Adrenal gland (tissue), 12 donors: ENCODE data around the gene LIPT1. TPM values are rescaled to one million over a fixed set of nuclear protein-coding genes. Genes with fewer than 3 reads are reported as not detected.

Source experiments
- DNase-seq, 7 donors: peaks; one replicate each; pipeline ENCODE4 v3.0.0-alpha.2; 2019 to 2020
- H3K27ac ChIP-seq, 5 donors: fragments of 200-600 bp; sonication (generic) in 4 of 5; 1 replicate in 3 of 5; 2 replicates in 2 of 5; pipeline versions ENCODE4 v1.5.1 to v1.8.0; 2016 to 2020; ENCODE audit warnings: mild to moderate bottlenecking in 1 of 5
- H3K27me3 ChIP-seq: fragments of 200-600 bp; 2 replicates; pipeline ENCODE4 v1.8.0; 2021
- H3K36me3 ChIP-seq, 2 donors: fragments of 200-600 bp; replicated peaks in 1 of 2; 1 replicate in 1 of 2; 2 replicates in 1 of 2; pipeline versions ENCODE4 v1.5.1 to v1.8.0; 2018 to 2022
- H3K4me1 ChIP-seq, 2 donors: fragments of 200-600 bp; replicated peaks in 1 of 2; 1 replicate in 1 of 2; 2 replicates in 1 of 2; pipeline versions ENCODE4 v1.5.1 to v1.8.0; 2018 to 2021
- H3K4me3 ChIP-seq, 4 donors: fragments of 200-600 bp; sonication (generic) in 3 of 4; one replicate each; pipeline ENCODE4 v1.5.1; 2016 to 2018
- H3K9me3 ChIP-seq, 3 donors: fragments of 200-600 bp; sonication (generic) in 1 of 3; replicated peaks in 1 of 3; 1 replicate in 2 of 3; 2 replicates in 1 of 3; pipeline versions ENCODE4 v1.5.1 to v1.8.0; 2016 to 2021
- CTCF ChIP-seq, 6 experiments: fragments of 450-650 bp in 4 of 6; fragments of 200-600 bp in 2 of 6; sonication (generic) in 1 of 6; IDR thresholded peaks; 1 replicate in 5 of 6; 2 replicates in 1 of 6; pipeline versions ENCODE4 v1.5.1 to v1.8.0; 2016 to 2021; ENCODE audit warnings: antibody characterized with exemption in 6 of 6, mild to moderate bottlenecking in 2 of 6, moderate library complexity in 1 of 6
- POLR2A ChIP-seq, 2 donors: fragments of 450-650 bp; IDR thresholded peaks; one replicate each; pipeline ENCODE4 v1.6.1; 2017; ENCODE audit warnings: antibody characterized with exemption in 2 of 2, mild to moderate bottlenecking in 2 of 2, moderate library complexity in 1 of 2
- WGBS, 4 donors: extraction: QIAGEN DNeasy Blood & Tissue Kit in 2 of 4; methylation state at CpG; one replicate each; pipeline versions ENCODE4 v1.1.5 to v1.1.7; 2013 to 2017; 5-methylcytosine and 5-hydroxymethylcytosine counted together
- intact Hi-C, 2 donors: fragments of 100-400 bp; cut with DNase I; formaldehyde crosslinking; loops; one replicate each; pipeline versions ENCODE4 v1.14.1 to v1.15.0; 2022 to 2023
- polyA plus RNA-seq, 3 donors: library from polyadenylated mRNA; stranded (reverse); fragments of 200-250 nt in 2 of 3; fragments of 350-450 nt in 1 of 3; fragmentation: Illumina TruSeq in 1 of 3; extraction: RNeasy Lipid Tissue Mini Kit (QIAGEN cat#74804) in 1 of 3; gene quantifications; one replicate each; pipeline ENCODE4 v1.2.3, GENCODE V29; 2013 to 2014
- total RNA-seq, 9 donors: library from RNA; depleted of rRNA in 4 of 9; stranded (reverse); fragments of >200 nt in 4 of 9; fragments of 120-200 nt in 1 of 9; fragmentation: NEBNext Ultra II Directional in 1 of 9; extraction: Animal tissue kit (Norgen Biotek cat#: 25700) in 1 of 9; gene quantifications; one replicate each; pipeline versions ENCODE4 v1.1.0 to v1.2.4, GENCODE V29; 2013 to 2023
- donor health status: healthy with polysubstance abuse.
- donor health status: Bipolar disorder and iron deficiency.
- donor health status: DM: yes; HTN: yes; CAD: no.
- donor health status: DM: no; HTN: no; CAD: no.
- donor health status: DM: no; HTN: no; CAD: no.
- donor health status: DM: yes; HTN: yes; CAD: no.

LIPT1 gene
- total and polyA plus RNA-seq, 12 donors, result 4.4 to 14.7 (median 9.5) TPM

GRCh38 chr2:99198103-99198841 is 43.5 kb downstream of the LIPT1 start:
- TF ChIP-seq CTCF (IDR thresholded peaks at IDR 0.05), result no peak
- no peak for TF ChIP-seq POLR2A (IDR thresholded peaks at IDR 0.05)
- Histone ChIP-seq H3K4me3 (no peak overlapping the region), H3K9me3 (no peaks in the 10 kb centered on the region), H3K27me3 (no peaks in the 10 kb centered on the region), H3K36me3 (peaks cover 0 to 32% of the 10 kb centered on the region in 2 donors), H3K27ac (no peak overlapping the region), H3K4me1 (no peaks in the 10 kb centered on the region)
- no peak for DNase-seq
- intact Hi-C loops, result no loop called here
- WGBS, 4 donors, result 82 to 97% (median 94%) methylated on average over 6 of the region's 6 CpGs

GRCh38 chr2:99200076-99200800 is 45.5 kb downstream of the LIPT1 start:
- intact Hi-C loops, result no loop called here
- WGBS, 4 donors, result 89 to 95% (median 92%) methylated on average over 6 to 7 of the region's 7 CpGs
- TF ChIP-seq POLR2A (IDR thresholded peaks at IDR 0.05), result no peak
- no peak for TF ChIP-seq CTCF (IDR thresholded peaks at IDR 0.05)
- Histone ChIP-seq H3K4me3 (no peak overlapping the region), H3K36me3 (peaks cover 0 to 29% of the 10 kb centered on the region in 2 donors), H3K27me3 (no peaks in the 10 kb centered on the region), H3K4me1 (no peaks in the 10 kb centered on the region), H3K27ac (no peak overlapping the region), H3K9me3 (no peaks in the 10 kb centered on the region)
- no peak for DNase-seq

- no peak for TF ChIP-seq CTCF (IDR thresholded peaks at IDR 0.05)
- TF ChIP-seq POLR2A (IDR thresholded peaks at IDR 0.05), result no peak
- H3K4me1 ChIP-seq, result no peaks in the 10 kb centered on the region
- H3K4me3 ChIP-seq, result no peak overlapping the region
- intact Hi-C loops, result no loop called here
- peaks cover 0 to 10% of the 10 kb centered on the region in 2 donors for H3K36me3 ChIP-seq
- WGBS, 4 donors, result 89 to 93% (median 91%) methylated on average over 4 of the region's 4 CpGs
- no peaks in the 10 kb centered on the region for H3K9me3 ChIP-seq
- H3K27ac ChIP-seq, result no peak overlapping the region
- DNase-seq, result no peak
- no peaks in the 10 kb centered on the region for H3K27me3 ChIP-seq
Observed at GRCh38 chr2:99201959-99202678, 47.4 kb downstream of the LIPT1 start.

- Histone ChIP-seq H3K27me3 (no peaks in the 10 kb centered on the region), H3K36me3 (no peaks in the 10 kb centered on the region), H3K4me3 (no peak overlapping the region), H3K4me1 (no peaks in the 10 kb centered on the region), H3K9me3 (no peaks in the 10 kb centered on the region), H3K27ac (no peak overlapping the region)
- no peak for DNase-seq
- intact Hi-C loops, result no loop called here
- 87 to 96% (median 88%) methylated on average over 5 of the region's 5 CpGs for WGBS, 4 donors
- TF ChIP-seq POLR2A (IDR thresholded peaks at IDR 0.05) (no peak), CTCF (IDR thresholded peaks at IDR 0.05) (no peak)
Observed at GRCh38 chr2:99205491-99205890, 50.7 kb downstream of the LIPT1 start.
